Gastroesophageal sphincter (tissue), 3 donors: ENCODE measurements around the gene EPHA6.

Source experiments
- EP300 ChIP-seq: sonication (generic); formaldehyde crosslinking; IDR thresholded peaks from one replicate; pipeline ENCODE4 v1.6.1; 2017; ENCODE audit warnings: antibody characterized with exemption, mild to moderate bottlenecking
- POLR2A ChIP-seq, 2 donors: fragments of 450-650 bp; IDR thresholded peaks; one replicate each; pipeline ENCODE4 v1.6.1; 2017; ENCODE audit warnings: antibody characterized with exemption in 2 of 2, mild to moderate bottlenecking in 2 of 2, moderate library complexity in 1 of 2
- POLR2AphosphoS5 ChIP-seq: sonication (generic); formaldehyde crosslinking; IDR thresholded peaks from one replicate; pipeline ENCODE4 v1.6.1; 2017; ENCODE audit warnings: antibody characterized with exemption
- TF ChIP-seq, protein P1 (sequence below), 4 experiments: fragments of 200-600 bp in 2 of 4; fragments of 450-650 bp in 2 of 4; sonication (generic) in 1 of 4; IDR thresholded peaks; one replicate each; pipeline ENCODE4 v1.5.1; 2017 to 2019; ENCODE audit warnings: antibody characterized with exemption in 4 of 4, mild to moderate bottlenecking in 2 of 4, moderate library complexity in 2 of 4

DNA sequence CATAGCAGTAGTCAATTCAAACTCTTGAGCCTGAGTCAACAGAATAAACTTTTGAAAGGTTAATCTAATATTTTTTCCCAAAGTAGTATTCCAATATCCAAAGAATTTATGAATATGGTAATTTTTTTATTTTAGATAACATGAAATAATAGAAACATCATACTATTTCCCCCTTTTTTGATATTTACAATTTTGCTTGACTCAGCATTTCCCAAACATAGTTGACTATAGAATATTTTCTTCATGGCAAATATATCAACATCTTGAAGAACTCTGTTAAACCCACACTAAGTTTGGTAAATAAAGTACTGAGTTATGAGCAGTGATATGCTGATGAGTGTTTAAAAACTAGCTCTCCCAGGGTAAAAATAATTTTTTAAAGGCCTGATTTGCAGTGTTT, 570.2 kb downstream of the EPHA6 start:
- TF ChIP-seq, protein P1, sequence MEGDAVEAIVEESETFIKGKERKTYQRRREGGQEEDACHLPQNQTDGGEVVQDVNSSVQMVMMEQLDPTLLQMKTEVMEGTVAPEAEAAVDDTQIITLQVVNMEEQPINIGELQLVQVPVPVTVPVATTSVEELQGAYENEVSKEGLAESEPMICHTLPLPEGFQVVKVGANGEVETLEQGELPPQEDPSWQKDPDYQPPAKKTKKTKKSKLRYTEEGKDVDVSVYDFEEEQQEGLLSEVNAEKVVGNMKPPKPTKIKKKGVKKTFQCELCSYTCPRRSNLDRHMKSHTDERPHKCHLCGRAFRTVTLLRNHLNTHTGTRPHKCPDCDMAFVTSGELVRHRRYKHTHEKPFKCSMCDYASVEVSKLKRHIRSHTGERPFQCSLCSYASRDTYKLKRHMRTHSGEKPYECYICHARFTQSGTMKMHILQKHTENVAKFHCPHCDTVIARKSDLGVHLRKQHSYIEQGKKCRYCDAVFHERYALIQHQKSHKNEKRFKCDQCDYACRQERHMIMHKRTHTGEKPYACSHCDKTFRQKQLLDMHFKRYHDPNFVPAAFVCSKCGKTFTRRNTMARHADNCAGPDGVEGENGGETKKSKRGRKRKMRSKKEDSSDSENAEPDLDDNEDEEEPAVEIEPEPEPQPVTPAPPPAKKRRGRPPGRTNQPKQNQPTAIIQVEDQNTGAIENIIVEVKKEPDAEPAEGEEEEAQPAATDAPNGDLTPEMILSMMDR (IDR thresholded peaks at IDR 0.05), result no peak
- no peak for TF ChIP-seq POLR2A (IDR thresholded peaks at IDR 0.05)
- TF ChIP-seq POLR2AphosphoS5, result no peak
- no peak for TF ChIP-seq EP300
